ENCODE results near the gene PAPPA.

DNA sequence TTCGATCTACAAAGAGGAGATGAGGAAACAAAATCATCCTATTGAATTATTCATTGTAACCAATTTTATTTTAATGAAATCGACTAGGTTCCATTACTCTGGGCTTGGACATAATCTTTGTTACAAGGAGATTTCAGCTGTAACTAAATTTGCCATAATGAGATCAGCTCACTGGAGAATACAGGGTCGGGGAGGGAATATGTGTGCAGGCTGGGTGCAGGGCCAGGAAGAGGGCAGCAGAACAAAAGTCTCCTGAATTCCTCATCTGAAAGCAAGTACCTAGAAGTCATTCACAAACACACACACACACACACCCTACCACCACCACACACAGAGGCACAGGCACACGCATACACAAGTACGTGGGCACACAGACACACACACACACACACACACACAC, 151.2 kb downstream of the PAPPA start:
- TF ChIP-seq EP300 (conservative IDR thresholded peaks at IDR 0.05; ENCODE audit: poor library complexity, severe bottlenecking) (no peak), CTCF (IDR thresholded peaks at IDR 0.05; ENCODE audit: poor library complexity, severe bottlenecking) (no peak), POLR2AphosphoS5 (IDR thresholded peaks at IDR 0.05) (no peak), MXI1 (conservative IDR thresholded peaks at IDR 0.05; ENCODE audit: poor library complexity, severe bottlenecking) (no peak), REST (IDR thresholded peaks at IDR 0.05; ENCODE audit: borderline replicate concordance) (no peak), RAD21 (conservative IDR thresholded peaks at IDR 0.05) (no peak), EZH2 (IDR thresholded peaks at IDR 0.05; ENCODE audit: borderline replicate concordance, insufficient read depth, low read length, poor library complexity, severe bottlenecking) (no peak), SMC3 (conservative IDR thresholded peaks at IDR 0.05; ENCODE audit: poor library complexity) (no peak)
